HL-60/S4 treated with retinoic acid at 250 ng/mL for 4 days and 3 days (cell line): ENCODE results near the gene IWS1.
"Not testable (repeated sequence)": the region's sequence is repeated elsewhere in the genome, so short reads cannot be mapped to it uniquely, and the experiment has no call there.

Experiments used
- in situ Hi-C: fragments of 300-500 bp; cut with MboI; formaldehyde crosslinking; loops from 2 replicates; pipeline ENCODE4 v1.7.0; 2022; ENCODE audit warnings: low sequenced_read_pairs

Gene IWS1

DNA sequence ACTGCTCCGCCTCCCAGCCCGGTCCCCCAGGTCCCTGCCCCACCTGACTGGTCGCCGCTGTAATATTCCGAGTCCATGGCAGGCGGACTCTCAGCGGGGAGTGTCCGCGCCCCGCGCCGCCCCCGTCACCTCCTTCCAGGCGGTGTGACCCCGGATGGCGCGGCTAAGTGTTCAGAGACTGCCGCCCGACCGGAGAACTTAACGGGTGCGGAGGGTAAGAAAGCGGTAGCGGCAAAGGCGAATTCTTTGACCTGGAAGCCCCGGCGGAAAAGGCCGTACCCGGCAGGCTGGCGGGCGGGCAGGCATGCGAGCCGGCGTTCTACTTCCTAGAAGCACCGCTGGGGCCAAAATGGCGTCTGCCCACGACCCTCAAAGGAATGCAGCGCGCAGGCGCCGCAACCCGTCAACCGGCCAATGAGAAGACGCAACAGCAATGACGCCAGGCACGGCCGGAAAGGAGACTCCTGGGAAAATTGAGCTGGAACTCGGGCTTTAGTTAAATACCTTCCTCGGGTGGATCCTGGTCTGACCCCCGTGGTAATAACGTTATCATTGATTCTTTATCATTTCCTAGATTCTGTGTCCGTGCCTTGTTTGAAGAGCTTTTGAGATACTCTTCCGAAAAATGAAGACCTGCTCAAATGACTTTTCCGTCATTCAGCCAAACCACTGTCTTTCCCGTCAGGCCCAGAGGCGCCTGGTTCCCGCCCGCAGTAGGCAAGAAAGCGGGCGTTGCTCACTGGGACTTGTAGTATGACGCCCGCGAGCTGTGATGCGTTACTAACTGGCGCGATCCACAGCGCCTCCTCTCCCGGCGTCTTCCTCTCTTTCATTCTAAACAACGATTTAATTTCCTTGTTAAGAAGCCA lies at the start of gene IWS1:
Gene IWS1, minus strand, starts transcription at position 358 of the 869 bp plus-strand sequence. Its CDS starts 281 bp downstream, at position 77.
- in situ Hi-C loops, result no loop called here

- in situ Hi-C loops, result no loop called here
Observed at GRCh38 chr2:127575941-127576432, 49.7 kb upstream of the IWS1 start.

DNA sequence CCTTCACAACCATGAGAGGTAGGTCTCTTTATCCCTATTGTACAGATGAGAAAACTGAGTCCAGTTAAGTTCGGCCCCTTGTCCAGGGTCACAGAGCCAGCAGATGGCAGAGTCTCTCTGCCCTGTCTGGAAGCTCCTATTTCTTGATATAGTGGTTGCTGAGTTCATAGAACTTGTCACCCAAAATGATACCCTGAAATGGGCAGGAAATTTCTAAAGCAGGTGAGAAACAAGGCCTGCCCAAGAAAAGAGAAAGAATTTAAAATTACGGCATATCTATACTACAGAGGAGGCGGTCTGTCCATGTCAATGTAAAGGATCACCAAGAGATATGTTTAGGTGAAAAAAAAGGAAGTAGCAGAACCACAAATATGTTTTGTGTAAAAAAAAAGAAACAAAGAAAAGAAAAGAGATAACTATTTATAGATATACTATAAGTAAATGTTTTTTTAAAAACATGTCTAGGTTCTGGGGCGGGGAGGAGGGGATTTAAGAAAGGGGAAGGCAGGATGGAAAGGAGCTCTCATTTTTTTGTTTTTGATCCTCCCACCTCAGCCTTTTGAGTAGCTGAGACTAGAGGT lies 49.0 kb upstream of the IWS1 start:
- in situ Hi-C loops, result no loop called here

DNA sequence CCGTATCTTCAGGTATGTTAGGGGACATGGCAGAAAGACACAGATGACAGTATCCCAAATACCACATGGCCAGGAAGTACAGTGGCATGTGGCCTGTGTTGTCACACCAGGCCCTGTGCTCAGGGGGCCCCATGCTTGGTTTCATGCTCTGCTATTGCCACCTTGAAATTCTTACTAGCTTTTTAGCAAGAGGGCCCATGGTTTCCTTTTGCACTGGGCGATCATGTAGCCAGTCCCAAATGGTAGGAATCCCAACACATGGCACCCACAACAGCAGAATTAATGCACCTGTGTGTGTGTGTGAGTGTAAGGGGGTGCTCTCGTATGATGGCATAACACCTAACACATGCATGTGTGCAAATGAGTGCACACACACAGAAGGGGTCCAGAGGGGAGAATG lies 48.4 kb upstream of the IWS1 start:
- in situ Hi-C loops, result no loop called here

DNA sequence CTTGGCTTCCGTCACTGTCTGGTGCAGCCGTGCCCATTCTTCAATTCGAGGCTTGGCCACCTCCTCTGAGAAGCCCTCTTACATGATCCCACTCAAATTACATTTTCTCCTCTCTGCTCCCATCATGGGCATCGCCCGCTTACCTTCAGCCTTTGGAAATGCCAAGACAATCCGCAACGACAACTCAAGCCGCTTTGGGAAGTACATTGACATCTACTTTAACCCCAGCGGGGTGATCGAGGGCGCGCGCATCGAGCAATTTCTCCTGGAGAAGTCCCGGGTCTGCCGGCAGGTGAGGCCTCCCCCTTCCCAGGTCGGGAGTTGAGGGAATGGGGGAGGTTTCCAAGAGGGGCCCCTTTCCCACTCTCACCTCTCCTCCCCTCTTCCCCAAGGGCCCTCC lies 47.5 kb upstream of the IWS1 start:
- in situ Hi-C loops, result no loop called here

- in situ Hi-C loops, result no loop called here
Observed at GRCh38 chr2:127573298-127573697, 47.0 kb upstream of the IWS1 start.

- in situ Hi-C loops, result no loop called here
Observed at GRCh38 chr2:127572841-127573240, 46.6 kb upstream of the IWS1 start.

DNA sequence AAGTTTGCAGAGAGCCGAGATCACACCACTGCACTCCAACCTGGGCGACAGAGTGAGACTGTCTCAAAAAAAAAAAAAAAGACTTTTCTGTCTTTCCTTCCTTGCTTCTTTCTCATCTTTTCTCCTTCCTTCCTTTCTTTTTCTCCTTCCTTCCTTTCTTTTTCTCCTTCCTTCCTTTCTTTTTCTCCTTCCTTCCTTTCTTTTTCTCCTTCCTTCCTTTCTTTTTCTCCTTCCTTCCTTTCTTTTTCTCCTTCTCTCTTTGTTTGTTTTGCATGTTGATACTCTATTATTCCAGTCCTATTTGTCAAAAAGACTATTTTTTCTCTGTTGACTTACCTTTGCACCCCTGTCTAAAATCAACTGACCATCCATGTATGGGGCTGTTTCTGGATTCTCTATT lies 46.1 kb upstream of the IWS1 start:
- in situ Hi-C loops, result not testable (repeated sequence)

GRCh38 chr2:127570282-127571250 lies 44.3 kb upstream of the IWS1 start:
- in situ Hi-C loops, result no loop called here

DNA sequence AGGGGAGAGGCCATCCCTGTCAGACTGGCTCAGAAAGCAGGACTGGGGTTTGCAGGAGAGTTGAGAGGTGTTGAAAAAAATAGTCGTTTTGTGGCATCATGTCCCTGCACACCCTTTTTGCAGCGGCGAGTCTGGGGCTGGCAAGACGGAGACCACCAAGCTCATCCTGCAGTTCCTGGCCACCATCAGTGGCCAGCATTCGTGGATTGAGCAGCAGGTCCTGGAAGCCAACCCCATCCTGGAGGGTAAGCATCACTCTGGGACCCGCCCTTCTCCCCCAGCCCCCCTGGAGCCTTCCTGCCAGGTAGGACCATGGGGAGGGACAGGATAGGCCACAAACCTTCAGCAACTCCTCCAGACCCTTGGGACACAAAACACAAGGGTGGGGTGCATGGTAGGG lies 43.4 kb upstream of the IWS1 start:
- in situ Hi-C loops, result no loop called here

DNA sequence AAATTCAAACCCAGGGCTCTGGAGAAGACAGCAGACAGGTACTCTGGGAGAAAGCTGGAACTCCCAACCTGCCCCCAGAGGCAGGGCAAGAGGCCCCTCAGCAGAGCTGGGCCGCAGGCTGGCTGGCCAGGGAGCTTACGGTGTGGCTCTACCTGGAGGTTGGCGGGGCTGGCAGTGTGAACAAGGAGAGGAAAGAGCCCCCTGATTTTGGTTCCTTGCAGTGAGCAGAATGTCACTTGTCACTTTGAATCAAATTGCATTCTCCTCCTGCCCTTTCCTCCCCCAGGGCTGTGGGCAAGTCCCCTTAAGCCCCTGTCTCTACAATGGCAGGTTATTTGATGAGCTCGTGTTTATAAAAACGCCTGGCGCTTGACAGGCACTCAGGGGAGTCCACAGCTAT lies 41.8 kb upstream of the IWS1 start:
- in situ Hi-C loops, result no loop called here

- in situ Hi-C loops, result no loop called here
Observed at GRCh38 chr2:127567351-127567854, 41.1 kb upstream of the IWS1 start.

GRCh38 chr2:127566576-127566975 lies 40.3 kb upstream of the IWS1 start:
- in situ Hi-C loops, result no loop called here

DNA sequence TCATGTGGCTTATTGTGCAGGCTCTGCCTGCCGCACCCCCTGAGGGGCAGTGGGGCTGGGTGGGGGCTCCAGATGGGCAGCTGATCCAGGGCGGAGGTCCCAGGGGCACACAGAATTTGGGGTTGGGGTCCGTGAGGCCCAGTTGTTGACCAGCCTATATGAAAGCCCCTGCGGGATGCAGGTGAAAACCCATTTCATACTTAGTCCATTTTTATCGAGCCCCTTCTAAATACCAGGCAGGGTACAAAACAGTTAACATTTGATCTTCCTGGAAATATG lies 39.8 kb upstream of the IWS1 start:
- in situ Hi-C loops, result no loop called here

GRCh38 chr2:127565261-127566138 lies 39.2 kb upstream of the IWS1 start:
- in situ Hi-C loops, result no loop called here

DNA sequence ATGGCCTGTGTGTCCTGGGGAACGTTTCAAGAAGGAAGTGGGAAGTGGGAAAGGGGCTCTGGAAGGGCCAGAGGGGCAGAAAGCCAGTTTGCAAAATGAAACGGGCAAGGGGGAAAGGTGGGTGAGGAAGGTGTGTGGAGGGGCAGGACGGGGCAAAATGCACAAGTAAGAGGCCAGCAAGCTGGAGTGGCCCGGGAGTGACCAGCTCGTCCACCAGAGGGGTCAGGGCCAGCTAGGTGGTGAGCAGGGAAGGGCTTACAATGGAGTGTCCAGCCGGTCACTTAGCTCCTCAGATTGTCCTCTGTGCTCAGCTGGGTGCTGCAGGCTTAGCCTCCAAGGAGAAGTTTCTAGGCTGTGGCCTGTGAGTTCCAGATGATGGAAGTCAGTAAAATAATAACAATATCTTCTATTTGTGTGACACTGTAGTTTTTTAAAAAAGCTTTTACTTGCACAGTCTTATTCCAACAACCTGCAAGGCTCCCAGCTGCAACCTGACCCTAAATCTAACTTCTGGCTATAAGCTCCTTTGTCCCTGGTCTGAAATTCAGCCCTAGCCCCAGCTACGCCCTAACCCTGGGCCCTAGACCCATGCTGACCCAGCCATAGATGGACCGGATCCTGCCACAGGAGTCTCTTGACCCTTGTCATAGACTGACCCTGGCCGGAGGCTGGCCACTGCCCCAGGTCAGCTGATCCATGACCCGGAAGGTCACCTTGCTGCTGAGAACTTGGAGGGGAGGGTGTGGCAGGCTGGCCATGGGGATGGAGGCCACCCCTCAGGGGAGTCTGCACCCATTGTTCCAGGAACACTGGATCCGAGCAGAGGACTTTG lies 38.4 kb upstream of the IWS1 start:
- in situ Hi-C loops, result no loop called here

- in situ Hi-C loops, result no loop called here
Observed at GRCh38 chr2:127563458-127564428, 37.5 kb upstream of the IWS1 start.

DNA sequence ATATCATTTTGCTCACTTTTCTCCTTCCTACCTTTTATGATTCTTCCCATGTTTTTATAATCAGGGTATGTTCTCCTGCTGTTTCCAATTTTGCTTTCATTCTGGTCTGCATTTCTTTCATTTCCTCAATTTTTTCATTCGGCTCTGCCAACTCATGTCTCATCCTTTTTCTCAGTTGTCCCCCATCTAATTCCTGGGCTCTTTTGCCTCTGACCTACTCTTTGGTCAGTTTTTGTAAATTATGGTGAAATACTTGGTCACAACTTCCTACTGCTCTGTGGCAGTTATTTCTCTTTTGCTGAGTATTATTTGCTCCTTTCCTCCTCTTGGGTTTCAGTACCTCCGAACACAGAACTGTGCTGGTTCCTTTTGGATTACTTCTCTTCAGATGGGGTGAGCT lies 36.6 kb upstream of the IWS1 start:
- in situ Hi-C loops, result no loop called here
